Pons (tissue), 1 donor: ENCODE data around the gene SUGCT.

Source experiments
- DNase-seq: peaks from one replicate; pipeline ENCODE4 v3.0.0-alpha.2; 2016; ENCODE audit warnings: low spot score

SUGCT gene

GRCh38 chr7:40471891-40472290, 337.1 kb downstream of the SUGCT start:
- DNase-seq, result no peak

DNA sequence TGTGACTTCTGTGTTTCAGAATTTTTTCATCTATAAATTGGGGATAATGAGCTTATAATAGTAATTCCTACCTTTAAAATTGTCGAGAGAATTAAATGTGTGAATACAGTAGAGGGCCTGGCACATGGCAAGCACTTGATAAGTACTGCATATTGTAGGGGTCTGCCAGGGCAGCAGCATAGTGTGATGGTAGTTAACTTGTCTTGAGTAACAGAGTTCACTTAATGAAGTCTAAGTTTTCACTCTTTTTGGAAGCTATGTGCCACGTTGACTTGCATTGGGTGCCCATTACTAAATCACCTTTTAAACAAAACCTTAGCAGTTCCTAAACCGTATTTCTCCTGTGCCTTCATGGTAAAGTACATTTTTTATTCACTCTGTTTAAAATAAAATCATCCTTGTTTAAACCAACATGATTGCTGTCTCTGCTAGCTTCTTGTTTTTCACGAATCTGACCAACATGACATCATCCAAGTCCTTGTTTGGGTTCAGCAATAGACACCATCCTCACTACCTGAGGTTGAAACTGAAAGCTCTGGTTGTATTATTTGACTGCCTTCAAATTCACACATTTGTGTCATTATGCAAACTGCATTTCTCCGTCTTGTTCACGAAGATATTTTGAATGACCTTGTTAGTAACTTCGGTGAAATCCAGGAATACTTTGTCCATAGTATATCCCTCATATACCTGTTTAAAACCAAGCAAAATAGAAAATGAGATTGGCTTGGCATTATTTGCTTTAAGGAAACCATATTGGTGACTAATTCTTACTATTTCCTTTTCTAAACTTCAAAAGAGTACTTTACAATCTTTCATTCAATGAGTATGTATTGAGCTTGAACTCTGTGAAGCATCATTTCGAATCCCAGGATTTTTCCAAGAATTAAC, 340.2 kb downstream of the SUGCT start:
- no peak for DNase-seq

GRCh38 chr7:40475681-40475982, 340.8 kb downstream of the SUGCT start:
- no peak for DNase-seq

DNA sequence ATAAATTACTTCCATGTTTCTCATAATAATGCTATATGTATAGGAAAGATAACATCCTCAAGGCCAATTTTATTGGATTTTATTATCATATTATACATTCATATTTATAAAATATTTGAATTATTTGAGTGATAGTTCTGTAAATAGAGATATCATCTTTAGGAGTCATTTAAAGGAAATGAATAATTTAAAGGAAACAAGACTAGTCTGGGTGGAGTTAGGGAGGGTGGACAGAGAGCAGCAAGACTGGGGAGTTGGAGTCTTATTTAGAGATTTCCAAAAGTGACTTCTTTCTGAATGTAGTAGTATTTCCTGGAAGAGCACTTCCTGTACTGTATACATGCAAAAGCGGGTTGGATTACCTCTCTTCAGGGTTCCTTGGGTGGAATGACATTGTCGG, 342.3 kb downstream of the SUGCT start:
- no peak for DNase-seq

DNA sequence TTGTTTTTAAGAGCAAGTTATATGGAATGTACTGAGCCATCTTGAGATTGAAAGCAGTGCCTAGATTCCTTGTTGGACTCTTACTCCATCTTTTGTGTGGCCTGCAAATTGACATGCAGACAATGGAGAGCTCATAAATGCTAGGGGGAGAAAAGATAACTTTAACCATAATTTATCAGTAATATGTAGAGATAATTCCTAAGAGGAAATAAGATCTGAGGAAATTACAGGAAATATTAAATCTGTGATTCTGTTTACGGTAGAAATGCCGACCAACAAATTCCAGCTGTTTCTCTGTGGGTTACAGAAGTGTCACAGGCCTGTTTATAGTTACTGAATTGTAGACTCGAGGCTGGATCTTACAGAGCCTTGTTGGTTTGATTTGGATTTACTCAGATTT, 348.0 kb downstream of the SUGCT start:
- DNase-seq, result no peak

- DNase-seq, result no peak
These were observed 348.8 kb downstream of the SUGCT start for GRCh38 chr7:40483630-40484029.

DNA sequence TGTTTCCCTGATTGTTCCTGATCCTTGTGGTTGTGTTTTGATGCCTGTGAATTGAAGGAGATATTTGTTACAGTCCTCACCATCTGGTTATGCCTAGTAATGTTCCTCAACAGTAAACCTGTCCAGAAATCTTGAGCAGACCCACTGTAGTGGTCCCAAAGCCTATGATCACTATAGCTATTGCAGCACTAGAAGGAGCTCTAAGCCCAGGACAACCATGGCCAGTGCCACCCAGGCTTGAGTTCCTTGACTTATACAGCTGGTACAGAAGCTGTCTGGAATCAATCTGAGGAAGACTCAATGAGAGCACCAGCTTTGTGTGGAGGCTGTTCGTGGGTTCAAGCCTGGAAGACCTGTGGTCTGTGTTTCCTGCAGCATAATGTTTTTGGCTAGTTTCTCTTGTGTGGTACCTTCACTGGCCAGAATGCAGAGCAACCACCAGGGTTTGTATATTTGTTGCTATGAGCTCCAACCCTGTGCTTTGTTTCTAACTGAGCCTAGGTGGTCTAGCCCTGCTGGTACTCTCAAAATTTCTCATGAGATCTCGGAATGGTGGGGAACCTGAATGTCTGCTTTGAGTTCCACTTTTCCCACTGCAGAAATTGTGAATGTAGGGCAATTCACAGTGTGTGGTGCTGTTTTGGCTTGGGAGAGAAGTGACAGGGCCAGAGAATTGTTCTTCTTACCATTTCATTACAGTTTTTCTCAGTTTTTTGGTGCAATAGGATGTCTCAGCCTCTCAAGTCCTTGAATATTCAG, 355.2 kb downstream of the SUGCT start:
- peak; percentile 2 for DNase-seq

DNA sequence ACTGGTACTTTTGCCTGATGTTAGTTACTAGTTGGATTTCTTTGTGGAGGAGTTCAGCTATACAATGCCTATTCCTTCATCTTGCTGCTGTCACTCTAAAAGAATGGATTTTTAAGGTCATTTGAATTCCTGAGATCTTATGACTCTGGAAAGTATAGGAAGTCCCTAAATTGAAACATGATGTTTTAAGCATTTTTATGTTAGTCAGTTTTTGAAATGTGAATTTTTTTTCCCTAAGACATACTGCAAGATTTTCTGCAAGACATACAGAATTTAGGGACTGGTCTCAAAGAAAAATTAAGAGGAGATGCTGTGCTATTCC, 355.8 kb downstream of the SUGCT start:
- no peak for DNase-seq

DNA sequence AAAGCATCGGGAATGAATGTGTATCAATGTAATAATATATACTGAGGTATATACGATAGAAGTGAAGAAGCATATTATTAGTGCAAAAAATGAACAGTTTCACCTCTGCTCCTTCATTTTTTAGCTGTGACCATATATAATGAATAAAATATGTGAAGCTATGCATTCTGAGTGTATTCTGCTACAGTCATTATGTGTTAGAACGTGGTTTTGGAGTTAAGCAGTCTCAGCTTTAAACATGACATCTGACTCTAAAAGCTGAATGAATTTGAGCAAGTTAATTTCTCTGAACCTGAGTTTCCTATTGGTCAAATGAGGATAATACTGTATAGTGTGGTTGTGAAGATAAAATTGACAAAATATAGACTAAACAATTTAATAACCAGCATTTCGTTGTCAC, 358.1 kb downstream of the SUGCT start:
- no peak for DNase-seq

GRCh38 chr7:40493609-40494051, 358.8 kb downstream of the SUGCT start:
- DNase-seq, result no peak

DNA sequence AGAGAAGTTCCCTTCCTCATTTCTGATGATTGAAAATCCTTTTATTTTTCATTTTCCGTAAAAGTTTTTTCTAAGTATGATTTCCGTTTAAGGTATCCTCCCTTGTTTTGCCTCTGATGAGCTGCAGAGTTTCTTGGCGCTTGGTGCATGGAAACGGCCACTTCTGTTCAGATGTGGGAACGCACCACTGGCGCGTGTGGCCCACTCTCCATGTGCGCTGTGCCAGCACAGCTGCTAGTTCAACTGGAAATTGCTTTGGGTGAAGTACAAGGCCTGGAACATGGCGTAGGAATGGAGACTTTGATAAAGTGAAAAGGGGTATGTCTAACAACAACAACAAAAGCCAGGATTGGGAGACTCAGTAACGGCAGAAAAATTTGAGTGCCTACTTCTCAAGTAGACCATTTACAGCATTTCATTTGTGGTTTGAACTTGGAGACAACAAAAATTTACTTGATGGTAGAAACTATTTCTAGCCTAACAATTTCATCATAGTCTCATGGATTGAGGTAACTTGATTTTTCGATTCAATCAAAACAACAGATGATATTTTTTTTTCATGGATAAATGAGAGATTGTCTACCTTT, 364.2 kb downstream of the SUGCT start:
- no peak for DNase-seq

GRCh38 chr7:40499718-40500117, 364.9 kb downstream of the SUGCT start:
- DNase-seq, result no peak

DNA sequence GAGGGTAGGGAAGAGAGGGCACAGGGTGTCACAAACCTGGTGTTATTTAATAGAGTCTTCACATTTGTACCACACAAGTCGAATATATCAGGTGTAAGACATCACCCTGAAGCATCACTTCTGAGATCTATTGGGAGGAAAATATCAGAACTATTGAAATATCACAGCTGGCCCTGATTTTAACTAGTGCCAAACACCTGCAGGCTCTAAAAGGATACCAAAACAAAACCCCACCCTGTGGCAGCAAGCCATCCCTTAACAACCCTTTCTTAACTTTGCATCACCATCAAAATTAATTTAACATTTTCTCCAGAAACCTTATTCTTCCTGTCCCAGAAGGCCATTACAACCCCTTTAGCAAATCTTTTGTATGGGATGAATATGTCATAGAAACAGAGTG, 365.4 kb downstream of the SUGCT start:
- no peak for DNase-seq

DNA sequence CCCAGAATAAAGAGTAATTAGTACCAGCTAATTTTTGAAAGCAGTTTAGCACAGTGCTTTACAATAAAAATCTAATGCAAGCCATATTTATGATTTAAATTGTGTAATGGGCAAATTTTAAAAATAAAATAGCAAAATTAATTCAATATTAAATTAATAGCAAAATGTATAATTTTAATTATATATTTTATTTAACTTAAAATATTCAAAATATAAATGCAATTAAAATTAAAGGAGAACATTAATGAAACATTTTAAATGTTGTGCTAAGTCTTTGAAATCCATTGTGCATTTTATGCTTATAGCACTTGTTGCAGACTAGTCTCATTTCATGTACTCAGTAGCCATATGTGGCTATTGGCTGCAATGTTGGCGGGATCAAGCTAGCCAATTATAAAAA, 367.6 kb downstream of the SUGCT start:
- DNase-seq, result no peak

DNA sequence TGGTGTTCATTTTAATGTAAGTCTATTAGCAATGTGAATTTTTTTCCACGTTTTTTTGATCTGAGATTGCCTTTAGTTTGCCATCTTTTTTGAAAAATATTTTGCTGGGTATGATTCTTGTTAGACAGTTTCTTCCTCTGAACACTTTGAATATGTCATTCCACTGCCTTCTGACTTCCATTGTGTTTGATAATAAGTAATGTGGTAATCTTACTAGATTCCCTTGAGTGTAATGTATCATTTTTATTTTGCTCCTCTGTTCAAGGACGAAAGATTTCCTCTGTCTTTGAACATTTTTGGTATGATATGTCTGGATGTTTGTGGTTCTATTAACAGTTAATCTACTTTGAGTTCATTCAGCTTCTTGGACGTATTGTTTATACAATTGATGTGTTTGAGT, 371.4 kb downstream of the SUGCT start:
- no peak for DNase-seq

DNA sequence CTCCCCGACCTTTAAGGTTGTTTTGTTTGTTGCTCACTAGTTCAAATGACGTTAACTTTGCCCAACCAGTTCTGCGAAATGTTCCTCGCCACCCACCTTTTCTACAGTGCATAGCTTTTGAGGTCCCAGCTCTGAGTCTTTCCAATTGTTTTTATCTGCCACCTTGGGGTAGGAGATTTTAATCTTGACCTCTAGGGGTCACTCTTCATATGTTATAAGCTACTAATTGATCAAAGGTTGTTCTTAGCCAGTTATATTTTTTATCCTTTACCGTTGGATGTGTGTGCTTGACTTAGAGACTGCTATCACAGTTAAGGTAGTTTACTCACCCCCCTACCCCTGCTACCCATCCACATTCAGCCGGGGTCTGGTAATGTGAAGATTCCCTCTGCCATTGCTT, 372.4 kb downstream of the SUGCT start:
- no peak for DNase-seq

DNA sequence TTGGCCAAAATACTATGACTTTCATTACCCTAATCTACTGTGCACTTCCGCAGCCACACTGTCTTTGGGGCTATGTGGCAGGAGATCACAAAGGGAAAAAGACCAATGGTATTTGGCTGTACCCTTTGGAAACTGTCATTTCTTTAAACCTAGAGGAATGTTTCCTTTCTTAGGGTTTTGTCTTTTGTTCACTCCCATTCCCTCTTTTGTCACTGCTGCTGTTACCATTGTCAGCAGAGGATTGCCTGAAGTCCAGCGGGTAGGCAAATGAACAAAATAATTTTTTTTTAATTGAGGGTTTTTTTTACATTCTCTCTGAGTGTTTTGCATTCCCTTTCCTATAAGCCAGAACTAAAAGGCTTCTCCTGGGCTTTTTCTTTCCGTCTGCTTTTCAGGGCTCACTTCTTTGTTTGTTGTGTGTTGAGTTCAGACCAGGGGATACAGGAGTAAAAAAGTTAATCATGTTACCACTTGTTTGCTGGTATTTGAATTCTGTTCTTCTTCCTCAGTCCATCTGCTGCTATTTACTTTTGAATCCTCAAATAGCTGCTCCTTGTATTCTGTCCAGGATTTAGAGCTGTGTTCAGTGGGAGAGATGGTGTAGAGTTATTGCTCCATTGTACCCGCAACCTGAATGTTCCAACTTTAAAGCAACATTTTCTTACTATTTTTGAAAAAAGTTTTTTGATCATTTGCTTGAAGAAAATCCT, 374.6 kb downstream of the SUGCT start:
- no peak for DNase-seq

DNA sequence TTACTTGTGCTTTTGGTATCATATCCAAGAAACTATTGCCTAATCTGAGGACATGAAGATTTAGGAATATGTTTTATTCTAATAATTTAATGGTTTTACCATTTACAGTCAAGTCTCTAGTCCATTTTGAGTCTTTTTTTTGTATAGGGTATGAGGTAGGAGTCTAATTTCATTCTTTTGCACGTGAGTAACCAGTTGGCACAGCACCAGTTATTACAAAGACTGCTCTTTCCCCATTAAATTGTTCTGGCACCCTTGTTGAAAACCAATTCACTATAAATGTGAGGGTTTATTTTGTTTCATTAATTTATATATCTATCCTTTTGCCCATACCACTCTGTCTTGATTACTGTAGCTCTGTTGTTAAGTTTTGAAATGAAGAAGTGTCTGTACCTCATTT, 381.6 kb downstream of the SUGCT start:
- no peak for DNase-seq

DNA sequence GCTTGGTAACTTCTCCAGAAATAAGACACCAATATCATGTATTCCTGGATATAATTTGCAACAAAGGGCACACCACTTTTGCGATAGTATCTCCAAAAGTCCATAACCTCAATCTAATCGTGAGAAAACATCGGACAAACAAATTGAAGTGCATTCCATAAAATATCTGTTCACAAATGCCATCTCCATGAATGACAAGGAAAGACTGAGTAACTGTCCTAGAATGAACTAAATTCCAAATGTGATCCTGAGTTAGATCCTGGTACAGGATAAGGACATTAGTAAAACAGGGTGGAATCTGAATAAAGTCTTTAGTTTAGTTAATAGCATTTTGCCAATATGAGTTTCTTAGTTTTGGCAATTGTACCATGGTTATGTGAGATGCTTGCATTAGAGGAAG, 384.2 kb downstream of the SUGCT start:
- no peak for DNase-seq

DNA sequence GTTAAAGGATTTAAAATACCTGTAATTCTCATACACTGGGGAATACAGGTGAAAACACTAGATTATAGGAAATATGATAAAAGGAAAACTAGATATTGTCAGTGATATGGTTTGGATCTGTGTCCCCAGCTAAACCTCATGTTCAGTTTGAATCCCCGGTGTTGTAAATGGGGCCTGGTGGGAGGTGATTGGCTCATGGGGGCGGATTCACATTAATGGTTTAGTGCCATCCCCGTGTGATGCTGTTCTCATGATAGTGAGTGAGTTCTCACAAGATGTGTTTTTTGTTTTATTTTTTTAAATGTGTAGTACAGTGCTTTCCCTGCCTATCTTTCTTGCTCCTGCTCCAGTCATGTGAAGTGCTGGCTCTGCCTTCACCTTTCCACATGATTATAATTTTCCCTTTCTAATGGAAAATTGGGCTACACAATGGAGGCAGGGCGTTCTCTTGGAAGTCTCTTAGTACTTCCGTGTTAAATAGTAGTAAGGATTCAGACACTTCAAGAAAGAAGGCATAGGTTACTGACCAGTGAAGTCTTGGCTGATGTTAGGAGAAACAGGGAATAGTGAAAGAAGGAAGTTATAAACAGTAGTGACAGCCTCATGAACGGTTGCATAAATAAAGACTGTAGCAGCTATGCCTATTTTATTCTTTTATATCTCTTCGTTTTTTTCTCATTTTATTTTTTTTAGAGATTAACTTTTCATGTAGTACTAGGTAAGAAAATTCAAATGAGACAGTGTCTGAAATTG, 386.4 kb downstream of the SUGCT start:
- DNase-seq, result no peak

- no peak for DNase-seq
These were observed 391.0 kb downstream of the SUGCT start for GRCh38 chr7:40525764-40526163.
